Measurements from ENCODE around the gene COL9A1.

The COL9A1 gene

GRCh38 chr6:70208235-70208790 is 94.6 kb downstream of the COL9A1 start:
- Histone ChIP-seq H3K4me3 (ENCODE audit: low read length) (no peak overlapping the region), H3K27me3 (replicated peaks; ENCODE audit: insufficient read depth, low read length) (no peaks in the 10 kb centered on the region), H3K9me3 (replicated peaks; ENCODE audit: insufficient read depth, low read length) (no peaks in the 10 kb centered on the region), H2AFZ (ENCODE audit: low read length) (no peak overlapping the region), H3K9me2 (replicated peaks; ENCODE audit: insufficient read depth, low read length) (no peaks in the 10 kb centered on the region), H3K9ac (ENCODE audit: low read length) (no peak overlapping the region), H4K20me1 (ENCODE audit: insufficient read depth, low read length) (no peaks in the 10 kb centered on the region), H3K27ac (ENCODE audit: low read length) (no peak overlapping the region), H3K4me1 (ENCODE audit: low read length) (no peaks in the 10 kb centered on the region), H3F3A (ENCODE audit: insufficient read depth, low read length) (no peaks in the 10 kb centered on the region), H3K79me2 (ENCODE audit: low read length) (no peaks in the 10 kb centered on the region), H3K4me2 (ENCODE audit: low read depth, low read length) (no peak overlapping the region), H3K36me3 (replicated peaks; ENCODE audit: insufficient read depth, low read length) (no peaks in the 10 kb centered on the region)
- no peak for DNase-seq
- TF ChIP-seq EZH2phosphoT487 (IDR thresholded peaks at IDR 0.05; ENCODE audit: low read length) (no peak), EZH2 (optimal IDR thresholded peaks at IDR 0.05; ENCODE audit: low read depth, low read length) (no peak), CTCF (IDR thresholded peaks at IDR 0.05; ENCODE audit: low read length) (no peak)

GRCh38 chr6:70198785-70199184 is 104.1 kb downstream of the COL9A1 start:
- Histone ChIP-seq H3K4me3 (ENCODE audit: low read length) (no peak overlapping the region), H3K9me2 (replicated peaks; ENCODE audit: insufficient read depth, low read length) (no peaks in the 10 kb centered on the region), H3F3A (ENCODE audit: insufficient read depth, low read length) (no peaks in the 10 kb centered on the region), H3K36me3 (replicated peaks; ENCODE audit: insufficient read depth, low read length) (no peaks in the 10 kb centered on the region), H3K79me2 (ENCODE audit: low read length) (no peaks in the 10 kb centered on the region), H3K9me3 (replicated peaks; ENCODE audit: insufficient read depth, low read length) (no peaks in the 10 kb centered on the region), H4K20me1 (ENCODE audit: insufficient read depth, low read length) (no peaks in the 10 kb centered on the region), H3K9ac (ENCODE audit: low read length) (no peak overlapping the region), H3K4me2 (ENCODE audit: low read depth, low read length) (no peak overlapping the region), H3K27me3 (replicated peaks; ENCODE audit: insufficient read depth, low read length) (no peaks in the 10 kb centered on the region), H2AFZ (ENCODE audit: low read length) (no peak overlapping the region), H3K27ac (ENCODE audit: low read length) (no peak overlapping the region), H3K4me1 (ENCODE audit: low read length) (no peaks in the 10 kb centered on the region)
- DNase-seq = no peak
- TF ChIP-seq CTCF (IDR thresholded peaks at IDR 0.05; ENCODE audit: low read length) = no peak
- no peak for TF ChIP-seq EZH2phosphoT487 (IDR thresholded peaks at IDR 0.05; ENCODE audit: low read length)
- TF ChIP-seq EZH2 (optimal IDR thresholded peaks at IDR 0.05; ENCODE audit: low read depth, low read length) = no peak

GRCh38 chr6:70196531-70196930 is 106.4 kb downstream of the COL9A1 start:
- Histone ChIP-seq H3K4me1 (ENCODE audit: low read length) (no peaks in the 10 kb centered on the region), H3K36me3 (replicated peaks; ENCODE audit: insufficient read depth, low read length) (no peaks in the 10 kb centered on the region), H3K27ac (ENCODE audit: low read length) (no peak overlapping the region), H3K4me2 (ENCODE audit: low read depth, low read length) (no peak overlapping the region), H3K79me2 (ENCODE audit: low read length) (no peaks in the 10 kb centered on the region), H2AFZ (ENCODE audit: low read length) (no peak overlapping the region), H3K9me2 (replicated peaks; ENCODE audit: insufficient read depth, low read length) (no peaks in the 10 kb centered on the region), H4K20me1 (ENCODE audit: insufficient read depth, low read length) (no peaks in the 10 kb centered on the region), H3F3A (ENCODE audit: insufficient read depth, low read length) (no peaks in the 10 kb centered on the region), H3K9ac (ENCODE audit: low read length) (no peak overlapping the region), H3K4me3 (ENCODE audit: low read length) (no peak overlapping the region), H3K9me3 (replicated peaks; ENCODE audit: insufficient read depth, low read length) (no peaks in the 10 kb centered on the region), H3K27me3 (replicated peaks; ENCODE audit: insufficient read depth, low read length) (no peaks in the 10 kb centered on the region)
- DNase-seq = no peak
- TF ChIP-seq CTCF (IDR thresholded peaks at IDR 0.05; ENCODE audit: low read length) = no peak
- TF ChIP-seq EZH2 (optimal IDR thresholded peaks at IDR 0.05; ENCODE audit: low read depth, low read length) = no peak
- no peak for TF ChIP-seq EZH2phosphoT487 (IDR thresholded peaks at IDR 0.05; ENCODE audit: low read length)
